ENCODE measurements around the gene EDC3.
A peak's percentile ranks its signal among the peaks of the same experiment; 100 is the strongest.
"Not testable (repeated sequence)": the region's sequence is repeated elsewhere in the genome, so short reads cannot be mapped to it uniquely, and the experiment has no call there.

Gene EDC3, protein sequence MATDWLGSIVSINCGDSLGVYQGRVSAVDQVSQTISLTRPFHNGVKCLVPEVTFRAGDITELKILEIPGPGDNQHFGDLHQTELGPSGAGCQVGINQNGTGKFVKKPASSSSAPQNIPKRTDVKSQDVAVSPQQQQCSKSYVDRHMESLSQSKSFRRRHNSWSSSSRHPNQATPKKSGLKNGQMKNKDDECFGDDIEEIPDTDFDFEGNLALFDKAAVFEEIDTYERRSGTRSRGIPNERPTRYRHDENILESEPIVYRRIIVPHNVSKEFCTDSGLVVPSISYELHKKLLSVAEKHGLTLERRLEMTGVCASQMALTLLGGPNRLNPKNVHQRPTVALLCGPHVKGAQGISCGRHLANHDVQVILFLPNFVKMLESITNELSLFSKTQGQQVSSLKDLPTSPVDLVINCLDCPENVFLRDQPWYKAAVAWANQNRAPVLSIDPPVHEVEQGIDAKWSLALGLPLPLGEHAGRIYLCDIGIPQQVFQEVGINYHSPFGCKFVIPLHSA

DNA sequence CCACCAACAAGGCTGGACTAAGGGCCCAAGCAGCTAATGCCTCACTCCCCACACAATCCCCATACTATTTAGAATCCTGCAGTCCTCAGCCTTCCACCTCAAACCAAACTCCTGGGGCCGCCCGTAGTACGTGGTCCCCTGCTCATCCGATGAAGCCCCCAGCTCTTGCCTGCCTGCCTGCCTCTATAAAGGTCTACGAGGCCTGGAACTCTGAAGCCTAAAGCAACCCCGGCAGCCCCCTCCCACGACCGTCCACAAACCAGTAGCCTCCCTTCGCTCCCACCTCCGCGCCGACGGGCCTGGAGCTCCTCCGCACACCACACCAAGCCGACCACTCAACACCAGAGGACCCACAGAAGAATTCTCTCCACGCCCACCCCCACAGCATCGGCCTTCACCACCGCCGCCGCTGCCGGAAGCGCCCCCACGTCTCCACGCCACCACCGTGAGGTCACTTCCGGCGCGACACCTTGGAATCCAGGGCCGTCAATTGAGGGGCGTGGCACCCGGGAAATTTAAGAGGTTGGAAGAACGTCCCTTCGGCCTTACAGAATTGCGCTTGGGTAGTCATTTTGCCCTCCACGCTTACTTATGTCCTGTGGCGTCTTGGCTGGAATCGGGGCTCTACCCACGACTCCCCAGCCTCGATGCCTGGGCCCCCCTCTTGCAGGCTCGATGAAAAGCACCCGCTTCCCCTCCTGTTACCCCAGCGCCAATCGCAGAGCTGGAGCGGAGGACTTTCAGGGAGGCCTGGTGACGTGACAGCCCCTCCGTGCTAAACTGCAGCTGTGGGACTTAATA, at the start of gene EDC3:
Gene EDC3 (minus strand): TSS at position 428 of the 801 bp plus-strand sequence. CDS start 20,900 bp downstream, outside the sequence.
- DNase-seq (ENCODE audit: low spot score): peak; percentile 87

DNA sequence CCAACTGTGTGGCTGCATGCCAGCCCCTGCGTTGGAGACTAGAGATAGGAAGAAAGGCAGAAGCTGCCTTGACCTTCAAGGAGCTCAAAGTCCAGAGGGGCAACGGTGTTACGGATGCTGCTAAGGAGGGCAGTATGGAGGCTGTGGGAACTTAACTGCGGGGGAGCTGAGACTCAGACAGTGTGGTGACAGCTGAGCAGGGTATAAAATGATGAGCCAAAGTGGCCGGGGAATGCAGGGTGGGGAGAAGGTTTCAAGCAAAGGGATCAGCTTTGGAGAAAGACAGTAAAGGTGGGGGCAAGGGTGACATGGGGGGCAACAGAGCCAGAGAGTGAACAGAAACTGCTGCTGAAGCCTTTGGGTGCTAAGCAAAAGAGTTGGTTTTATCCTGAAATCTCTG, 46.6 kb upstream of the EDC3 start:
- no peak for DNase-seq (ENCODE audit: low spot score)

DNA sequence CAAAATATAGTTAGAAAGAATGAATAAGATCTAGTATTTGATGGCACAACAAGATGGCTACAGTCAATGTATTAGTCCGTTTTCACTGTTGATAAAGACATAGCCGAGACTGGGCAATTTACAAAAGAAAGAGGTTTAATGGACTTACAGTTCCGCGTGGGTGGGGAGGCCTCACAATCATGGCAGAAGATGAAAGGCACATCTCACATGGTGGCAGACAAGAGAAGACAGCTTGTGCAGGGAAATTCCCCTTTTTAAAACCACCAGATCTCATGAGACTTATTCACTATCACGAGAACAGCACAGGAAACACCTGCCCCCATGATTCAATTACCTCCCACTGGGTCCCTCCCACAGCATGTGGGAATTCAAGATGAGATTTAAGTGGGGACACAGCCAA, 42.4 kb upstream of the EDC3 start:
- not testable (repeated sequence) for DNase-seq (ENCODE audit: low spot score)

DNA sequence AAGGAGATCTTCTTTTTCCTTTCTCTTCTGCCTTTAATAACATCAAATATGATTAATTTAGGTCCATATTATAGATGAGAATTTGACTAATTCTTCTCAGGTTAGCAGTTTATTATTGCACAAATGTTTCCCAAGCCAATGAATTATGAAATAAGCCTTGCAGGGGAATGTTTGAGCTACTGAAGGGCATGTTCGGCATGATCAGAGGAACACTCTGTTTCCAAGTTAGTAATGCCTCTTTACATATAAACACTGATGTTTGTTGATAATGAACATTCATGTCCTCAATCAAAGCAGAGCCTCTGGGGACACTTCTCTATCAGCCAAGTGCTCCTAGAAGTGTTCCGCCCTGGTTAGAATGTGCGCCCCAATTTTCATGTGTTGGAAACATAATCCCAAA, 39.5 kb upstream of the EDC3 start:
- no peak for DNase-seq (ENCODE audit: low spot score)

DNA sequence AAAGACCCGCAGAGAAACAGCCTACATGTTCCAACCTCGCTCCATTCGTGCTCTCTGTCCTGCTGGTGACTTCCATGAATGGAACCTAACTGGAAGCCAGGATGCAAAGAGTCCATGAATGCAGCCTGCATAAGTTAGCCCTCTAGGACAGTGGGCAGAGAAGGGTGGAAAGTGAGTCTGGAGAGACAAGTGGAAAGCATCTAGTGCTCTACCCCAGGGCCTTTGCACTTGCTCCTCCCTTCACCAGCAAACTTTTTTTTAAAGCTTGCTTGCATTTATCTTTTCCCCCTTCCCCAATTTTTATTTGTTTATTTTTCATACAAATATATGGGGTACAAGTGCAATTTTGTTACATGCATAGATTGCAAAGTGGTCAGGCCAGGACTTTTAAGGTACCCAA, 37.4 kb upstream of the EDC3 start:
- no peak for DNase-seq (ENCODE audit: low spot score)

DNA sequence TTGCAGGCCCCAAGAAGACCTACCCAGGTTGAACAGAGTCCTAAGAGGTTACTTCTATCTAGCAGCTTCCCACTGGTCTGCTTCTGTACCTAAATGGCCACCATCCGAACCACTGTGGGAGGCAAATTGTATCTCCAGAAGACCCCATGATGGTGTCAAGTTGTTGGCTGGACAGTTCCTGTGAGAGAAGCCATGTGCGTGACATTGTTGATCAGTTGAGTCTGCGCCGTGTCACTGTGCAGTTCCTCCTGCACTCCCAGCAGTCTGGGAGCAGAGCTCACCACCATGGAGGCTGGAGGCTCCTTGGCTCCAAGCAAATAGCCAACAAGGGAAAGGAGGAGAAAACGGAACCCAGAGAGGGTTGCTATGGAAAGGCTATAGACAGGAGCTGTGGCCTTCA, 37.0 kb upstream of the EDC3 start:
- DNase-seq (ENCODE audit: low spot score): no peak

DNA sequence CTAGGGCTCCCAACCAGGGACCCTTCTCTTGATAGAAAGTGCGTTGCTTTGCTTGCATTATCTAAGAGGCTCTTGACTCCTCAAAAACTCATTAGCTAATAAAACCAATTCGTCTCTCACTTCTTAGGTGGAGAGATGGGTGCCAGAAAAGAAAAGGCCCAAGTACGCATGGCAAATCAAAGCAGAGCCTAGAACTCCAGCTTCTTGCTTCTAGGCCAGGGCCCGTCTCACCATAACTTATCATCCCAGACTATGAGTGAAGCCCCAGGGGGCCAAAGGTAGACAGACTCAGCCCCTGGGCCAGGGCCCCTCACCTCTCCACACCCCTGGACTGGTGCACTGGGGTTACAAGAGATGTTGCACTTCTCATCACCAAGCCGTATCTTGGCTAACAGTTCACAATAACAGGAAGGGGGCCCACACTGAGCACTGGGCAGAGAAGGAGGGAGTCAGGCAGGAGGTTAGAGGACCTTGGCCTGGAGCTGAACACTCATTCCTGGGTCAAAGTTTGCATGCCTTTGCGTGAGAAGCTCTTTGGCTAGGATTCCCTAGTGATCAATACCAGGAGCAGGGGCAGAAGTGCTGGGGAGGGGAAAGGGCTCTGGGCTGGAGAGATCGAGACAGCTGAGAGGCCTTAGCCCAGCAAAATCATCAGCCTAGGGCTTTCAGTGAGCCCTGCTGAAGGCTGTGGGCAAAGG, 34.9 kb upstream of the EDC3 start:
- no peak for DNase-seq (ENCODE audit: low spot score)

DNA sequence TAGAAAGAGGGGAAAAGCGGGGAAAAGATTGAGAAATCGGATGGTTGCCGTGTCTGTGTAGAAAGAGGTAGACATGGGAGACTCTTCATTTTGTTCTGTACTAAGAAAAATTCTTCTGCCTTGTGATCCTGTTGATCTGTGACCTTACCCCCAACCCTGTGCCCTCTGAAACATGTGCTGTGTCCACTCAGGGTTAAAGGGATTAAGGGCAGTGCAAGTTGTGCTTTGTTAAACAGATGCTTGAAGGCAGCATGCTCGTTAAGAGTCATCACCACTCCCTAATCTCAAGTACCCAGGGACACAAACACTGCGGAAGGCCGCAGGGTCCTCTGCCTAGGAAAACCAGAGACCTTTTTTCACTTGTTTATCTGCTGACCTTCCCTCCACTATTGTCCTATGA, 33.5 kb upstream of the EDC3 start:
- DNase-seq (ENCODE audit: low spot score): not testable (repeated sequence)

DNA sequence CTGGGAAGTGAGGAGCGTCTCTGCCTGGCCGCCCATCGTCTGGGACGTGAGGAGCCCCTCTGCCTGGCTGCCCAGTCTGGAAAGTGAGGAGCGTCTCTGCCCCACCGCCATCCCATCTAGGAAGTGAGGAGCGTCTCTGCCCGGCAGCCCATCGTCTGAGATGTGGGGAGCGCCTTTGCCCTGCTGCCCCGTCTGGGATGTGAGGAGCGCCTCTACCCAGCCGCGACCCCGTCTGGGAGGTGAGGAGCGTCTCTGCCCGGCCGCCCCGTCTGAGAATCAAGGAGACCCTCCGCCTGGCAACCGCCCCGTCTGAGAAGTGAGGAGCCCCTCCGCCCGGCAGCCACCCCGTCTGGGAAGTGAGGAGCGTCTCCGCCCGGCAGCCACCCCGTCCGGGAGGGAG, 32.9 kb upstream of the EDC3 start:
- DNase-seq (ENCODE audit: low spot score): not testable (repeated sequence)

DNA sequence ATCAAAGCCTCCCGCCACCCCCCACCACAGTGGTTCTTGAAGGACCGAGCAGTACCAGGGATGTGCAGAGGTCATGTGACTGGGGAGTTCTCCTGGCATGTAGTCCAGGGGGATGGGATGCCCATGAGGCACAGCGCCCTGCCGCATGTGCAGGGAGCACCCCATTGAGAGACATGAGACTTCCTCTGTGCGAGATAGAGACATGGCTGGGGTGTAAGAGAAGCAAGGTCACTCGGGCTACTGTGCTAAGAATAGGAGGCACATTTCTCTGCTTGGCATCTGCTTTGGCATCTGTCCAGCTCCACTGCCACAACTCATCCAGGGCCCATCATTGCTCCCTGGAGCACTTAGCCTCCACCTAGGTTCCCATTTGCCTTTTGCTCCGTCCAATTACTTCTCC, 31.9 kb upstream of the EDC3 start:
- no peak for DNase-seq (ENCODE audit: low spot score)

DNA sequence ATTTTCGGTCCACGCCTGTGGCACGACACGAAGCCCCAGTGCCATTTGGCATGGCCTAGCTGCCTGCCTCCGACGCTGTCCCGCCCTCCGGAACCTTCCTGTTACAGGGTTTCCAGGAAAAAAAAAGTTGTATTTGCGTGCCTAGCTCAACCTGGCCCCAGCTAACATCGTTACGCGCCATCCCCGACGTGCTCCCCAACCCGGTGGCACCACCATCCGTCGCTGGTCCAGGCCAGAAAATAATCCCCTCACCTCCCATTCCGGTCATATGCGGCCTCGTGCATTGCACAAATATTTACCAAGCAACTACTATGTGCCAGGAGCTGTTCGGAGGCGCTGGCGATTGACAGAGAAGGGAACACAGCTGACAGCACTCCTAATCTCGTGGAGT, 30.9 kb upstream of the EDC3 start:
- no peak for DNase-seq (ENCODE audit: low spot score)

DNA sequence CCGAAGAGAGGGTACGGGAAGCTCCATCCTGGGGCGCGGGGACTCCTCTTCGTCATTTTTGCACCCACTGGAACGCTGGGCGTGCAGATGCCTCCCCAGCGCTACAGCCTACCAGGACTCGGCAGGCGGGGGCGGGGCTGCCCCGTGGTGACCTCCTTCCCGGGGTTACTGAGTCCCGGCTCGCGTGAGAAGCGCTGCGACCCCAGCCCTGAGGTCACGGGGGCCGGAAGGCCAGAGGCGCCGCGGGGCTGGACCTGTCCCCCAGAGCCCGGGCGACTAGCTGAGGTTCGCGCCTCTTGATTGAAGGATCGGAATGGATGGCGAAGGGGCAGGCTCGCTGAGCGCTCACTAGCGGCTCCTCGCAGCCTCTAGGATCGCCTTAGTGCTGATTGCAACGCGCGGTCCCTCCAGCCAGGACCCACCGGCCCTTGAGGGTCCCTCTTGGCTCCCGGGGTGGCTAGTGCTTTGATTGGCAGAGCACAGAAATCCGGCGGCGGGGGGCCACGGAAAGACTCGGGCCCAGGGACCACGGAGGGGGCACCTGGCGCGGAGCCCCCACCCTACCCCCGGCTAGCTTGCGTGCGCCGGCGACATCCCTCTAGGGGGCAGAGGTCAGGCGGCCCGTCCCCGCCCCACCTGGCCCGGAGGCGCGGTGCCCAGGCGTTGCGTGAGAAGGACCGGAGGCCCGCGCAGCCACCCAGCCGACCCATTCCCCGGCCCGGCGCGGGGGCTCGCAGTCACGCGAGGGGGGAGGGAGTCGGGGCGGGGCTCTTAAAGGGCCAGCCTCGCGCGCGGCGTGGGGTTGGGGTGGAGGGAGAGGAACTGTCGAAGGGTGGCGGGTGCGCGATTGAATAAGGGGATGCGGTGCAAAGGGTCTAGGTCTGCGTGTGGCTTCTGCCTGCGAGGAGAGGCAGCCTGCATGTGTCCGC, 30.3 kb upstream of the EDC3 start:
- peak; percentile 24 for DNase-seq (ENCODE audit: low spot score)

DNA sequence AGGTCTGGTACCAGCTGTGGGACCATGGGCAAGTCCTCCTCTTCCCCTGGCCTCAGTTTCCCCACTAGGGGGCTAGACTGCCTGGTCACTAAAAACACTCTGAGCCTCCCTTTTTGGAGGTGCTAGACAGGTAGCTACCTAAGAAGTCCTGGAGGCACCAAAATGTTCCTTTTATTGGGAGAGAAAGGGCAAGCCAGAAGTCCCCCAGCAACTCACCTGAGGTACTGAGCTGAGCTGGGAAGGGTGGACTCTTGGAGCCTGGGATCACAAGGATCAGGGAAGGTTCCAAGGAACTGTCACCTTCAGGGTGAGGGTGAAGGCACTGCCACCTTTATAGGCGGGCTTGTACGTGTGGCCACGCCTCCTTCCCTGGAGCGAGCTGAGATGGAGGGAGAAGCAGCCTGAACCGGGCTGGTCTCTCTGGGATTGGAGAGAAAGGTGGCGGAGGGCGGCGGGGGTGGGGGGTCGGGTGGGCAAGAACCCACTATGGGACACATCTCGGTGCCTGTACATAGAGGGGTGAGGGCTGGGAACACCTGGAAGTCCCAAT, 29.5 kb upstream of the EDC3 start, which contains the start of gene CYP1A1:
Gene CYP1A1 (minus strand): TSS at position 304 of the 550 bp plus-strand sequence. CDS start 2,431 bp downstream, outside the sequence.
- DNase-seq (ENCODE audit: low spot score): no peak

DNA sequence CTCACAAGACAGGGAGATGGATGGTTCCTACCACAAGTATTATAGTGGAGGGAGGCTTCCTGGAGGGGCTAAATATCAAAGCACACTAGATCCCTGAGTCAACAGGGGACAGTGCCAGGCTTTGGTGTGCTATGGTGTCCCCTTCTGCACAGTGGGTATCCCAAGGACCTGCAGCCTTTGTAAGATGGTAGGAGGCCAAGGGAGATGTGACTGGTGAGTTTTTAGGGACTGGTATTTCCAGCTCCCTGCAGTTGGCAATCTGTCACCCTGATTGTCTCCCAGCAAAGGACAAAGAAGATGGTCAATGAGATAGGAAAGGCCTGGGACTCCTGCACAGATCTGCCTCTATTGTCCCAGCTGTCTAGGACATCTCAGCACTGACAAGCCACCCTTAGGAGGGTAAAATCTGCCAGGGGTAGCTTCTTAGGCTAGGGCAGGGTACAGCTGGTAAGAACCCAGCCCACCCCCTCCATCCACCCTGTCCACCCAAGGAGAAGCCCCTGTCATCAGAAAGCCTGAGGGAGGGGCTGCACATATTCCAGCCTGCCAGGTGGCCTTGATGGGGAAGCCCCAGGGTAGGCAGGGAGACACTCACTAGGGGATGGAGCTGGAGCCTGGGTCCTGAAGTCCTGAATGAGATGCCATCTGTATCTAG, 28.9 kb upstream of the EDC3 start:
- no peak for DNase-seq (ENCODE audit: low spot score)

DNA sequence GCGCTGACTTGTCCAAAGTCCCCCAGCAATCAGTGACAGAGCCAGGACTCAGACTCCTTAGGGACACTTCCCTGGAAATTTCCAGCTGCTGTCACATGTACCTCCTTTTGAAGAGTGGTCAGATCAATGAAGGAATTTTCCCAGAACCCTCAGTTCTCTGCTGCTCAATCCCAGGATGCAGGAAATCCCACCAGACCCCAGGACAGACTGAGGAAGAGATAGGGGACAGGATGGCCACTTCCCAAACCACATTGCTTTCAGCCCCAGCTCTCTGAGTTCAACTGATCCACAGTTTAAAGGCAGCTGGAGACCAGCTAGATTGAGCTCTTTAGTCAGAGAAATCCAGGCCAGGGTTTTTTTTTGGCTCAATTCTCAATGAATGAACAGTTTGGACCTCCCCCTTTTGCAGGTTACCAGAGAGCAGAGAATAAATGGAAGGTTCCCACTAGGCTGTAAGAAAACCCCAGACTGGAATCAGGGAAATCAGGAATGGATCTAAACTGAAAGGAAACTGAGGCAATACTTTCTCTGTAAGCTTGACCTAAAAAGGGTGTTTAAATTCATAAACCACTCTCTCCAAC, 28.0 kb upstream of the EDC3 start:
- peak; percentile 40 for DNase-seq (ENCODE audit: low spot score)

DNA sequence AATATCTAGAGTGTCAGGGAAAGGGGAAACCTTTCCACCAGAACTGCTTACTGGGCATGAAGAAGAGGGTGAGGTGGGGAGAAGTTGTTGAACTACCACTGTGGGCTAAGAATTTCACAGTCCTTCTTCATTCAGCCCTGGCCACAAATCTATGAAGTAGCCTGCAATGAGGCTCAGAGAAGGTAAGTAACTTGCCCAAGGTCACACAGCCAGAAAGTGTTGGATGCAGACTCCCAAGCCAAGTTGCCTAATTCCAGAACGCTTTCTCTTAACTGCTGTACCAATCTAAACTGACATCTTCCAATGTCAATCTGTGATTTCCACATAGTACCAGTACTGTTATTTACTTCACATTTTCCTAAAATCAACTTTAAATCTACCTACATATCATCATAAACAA, 27.4 kb upstream of the EDC3 start:
- DNase-seq (ENCODE audit: low spot score): no peak

DNA sequence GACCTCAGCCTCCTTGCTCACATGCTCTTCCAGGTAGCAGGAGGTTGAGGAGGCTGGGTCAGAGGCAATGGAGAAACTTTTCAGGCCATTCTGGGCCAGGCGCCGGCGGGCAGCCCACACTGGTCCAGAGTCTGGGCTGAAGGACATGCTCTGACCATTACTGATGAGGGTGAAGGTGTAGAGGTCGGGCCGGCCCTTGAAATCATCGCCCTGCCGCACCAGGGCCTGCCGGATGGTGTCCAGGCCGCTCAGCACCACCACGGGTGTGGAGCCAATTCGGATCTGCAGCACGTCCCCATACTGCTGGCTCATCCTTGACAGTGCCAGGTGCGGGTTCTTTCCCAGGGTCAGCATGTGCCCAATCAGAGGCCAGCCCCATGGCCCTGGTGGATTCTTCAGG, 26.8 kb upstream of the EDC3 start:
- DNase-seq (ENCODE audit: low spot score): no peak

DNA sequence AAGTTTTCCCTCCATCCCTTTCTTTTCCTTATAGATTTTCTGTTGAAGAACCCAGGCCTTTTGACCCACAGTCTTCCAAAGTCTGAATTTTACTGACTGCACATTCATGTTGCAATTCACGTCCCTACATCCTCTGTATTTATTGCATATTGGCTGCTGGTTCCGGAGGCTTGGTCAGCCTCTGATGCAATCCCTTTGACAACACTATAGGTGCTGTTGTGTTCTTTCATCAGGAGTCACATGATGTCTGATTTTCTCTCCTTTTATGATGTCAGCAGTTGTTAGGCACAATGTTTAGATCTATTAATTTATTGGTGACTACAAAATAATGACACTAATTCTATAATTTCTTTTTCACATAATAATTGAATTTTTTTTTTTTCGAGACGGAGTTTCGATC, 20.8 kb upstream of the EDC3 start:
- no peak for DNase-seq (ENCODE audit: low spot score)

DNA sequence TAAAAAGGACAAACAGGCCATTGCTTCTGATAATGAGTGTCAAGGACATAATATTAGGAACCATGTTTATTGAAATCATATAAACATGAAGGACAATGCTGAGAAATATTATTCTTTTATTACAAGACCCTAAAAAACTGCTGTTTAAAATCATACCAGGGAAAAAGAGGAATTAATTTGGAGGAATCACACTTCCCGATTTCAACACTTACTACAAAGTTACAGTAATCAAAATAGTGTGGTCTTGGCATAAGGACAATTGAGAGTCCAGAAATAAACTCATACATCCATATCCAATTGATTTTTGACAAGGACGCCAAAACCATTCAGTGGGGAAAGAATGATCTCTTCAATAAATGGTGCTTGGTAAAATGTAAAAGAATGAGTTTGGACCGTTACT, 16.5 kb upstream of the EDC3 start:
- no peak for DNase-seq (ENCODE audit: low spot score)

Data from RKO (cell line).